Spleen (tissue), 7 donors: ENCODE data around the gene PAIP2B.

Experiments
- CTCF ChIP-seq, 11 experiments: fragments of 200-600 bp in 7 of 11; fragments of 450-650 bp in 4 of 11; sonication (generic) in 4 of 11; IDR thresholded peaks in 8 of 11; conservative IDR thresholded peaks in 3 of 11; 1 replicate in 7 of 11; 2 replicates in 4 of 11; pipeline versions ENCODE4 v1.4.0 to v1.8.0; 2016 to 2021; ENCODE audit warnings: antibody characterized with exemption in 11 of 11, inconsistent platforms in 4 of 11, mild to moderate bottlenecking in 1 of 11
- POLR2A ChIP-seq, 3 donors: fragments of 450-650 bp; IDR thresholded peaks; one replicate each; pipeline ENCODE4 v1.5.1; 2017; ENCODE audit warnings: antibody characterized with exemption in 3 of 3, mild to moderate bottlenecking in 1 of 3
- POLR2AphosphoS5 ChIP-seq, 3 donors: sonication (generic); formaldehyde crosslinking; IDR thresholded peaks; one replicate each; pipeline ENCODE4 v1.5.1; 2017; ENCODE audit warnings: antibody characterized with exemption in 3 of 3
- donor health status: DM: no; HTN: no; CAD: no; lungs with moderate emphysema.
- donor health status: DM: no; HTN: no; CAD: no.
- donor health status: DM: no; HTN: no; CAD: no.

DNA sequence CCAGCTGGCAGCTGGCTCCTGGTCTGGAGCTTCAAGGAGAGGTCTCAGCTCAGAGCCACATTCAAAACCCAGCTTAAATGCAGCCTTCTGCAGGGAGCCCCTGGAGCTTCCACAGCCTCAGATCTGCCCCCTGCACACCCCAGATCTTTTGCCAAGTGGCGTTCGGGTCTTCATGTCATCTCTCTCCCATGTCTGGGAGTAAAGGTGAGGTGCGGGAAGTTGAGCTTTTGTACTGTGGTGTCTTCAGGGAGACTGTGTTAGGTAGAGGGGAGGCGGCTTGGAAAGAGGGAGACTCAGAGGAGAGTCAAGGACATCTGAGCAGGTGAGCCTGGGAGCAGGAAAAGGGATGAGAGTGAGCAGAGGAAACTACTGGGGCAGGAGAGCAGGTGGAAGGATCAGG lies 71.1 kb downstream of the PAIP2B start:
- no peak for TF ChIP-seq POLR2A (IDR thresholded peaks at IDR 0.05)
- no peak for TF ChIP-seq CTCF (IDR thresholded peaks at IDR 0.05 in 8 of 11, conservative IDR thresholded peaks at IDR 0.05 in 3 of 11)
- no peak for TF ChIP-seq POLR2AphosphoS5 (IDR thresholded peaks at IDR 0.05)
